HUES6 (cell line): ENCODE results near the gene CPED1.
A peak's percentile ranks its signal among the peaks of the same experiment; 100 is the strongest.

Source experiments
- H3K27ac ChIP-seq: 2 replicates; pipeline ENCODE4 v1.7.0; 2013; ENCODE audit warnings: low read depth, mild to moderate bottlenecking, low read length, inconsistent platforms
- H3K27me3 ChIP-seq: 2 replicates; pipeline ENCODE4 v1.6.1; 2013; ENCODE audit warnings: low read length; ENCODE audit not compliant: control insufficient read depth, insufficient read depth
- H3K36me3 ChIP-seq: 2 replicates; pipeline ENCODE4 v1.6.1; 2013; ENCODE audit warnings: low read length; ENCODE audit not compliant: control insufficient read depth, insufficient read depth
- H3K4me1 ChIP-seq: 2 replicates; pipeline ENCODE4 v1.6.1; 2013; ENCODE audit warnings: low read length; ENCODE audit not compliant: control insufficient read depth, insufficient read depth
- H3K4me3 ChIP-seq: 2 replicates; pipeline ENCODE4 v1.5.1; 2013; ENCODE audit warnings: low read depth, low read length
- H3K9ac ChIP-seq: one replicate; pipeline ENCODE4 v1.6.1; 2013; ENCODE audit warnings: mild to moderate bottlenecking, low read length
- H3K9me3 ChIP-seq: 2 replicates; pipeline ENCODE4 v1.6.1; 2013; ENCODE audit warnings: low read depth, low read length; ENCODE audit not compliant: control insufficient read depth, insufficient read depth

The CPED1 gene

DNA sequence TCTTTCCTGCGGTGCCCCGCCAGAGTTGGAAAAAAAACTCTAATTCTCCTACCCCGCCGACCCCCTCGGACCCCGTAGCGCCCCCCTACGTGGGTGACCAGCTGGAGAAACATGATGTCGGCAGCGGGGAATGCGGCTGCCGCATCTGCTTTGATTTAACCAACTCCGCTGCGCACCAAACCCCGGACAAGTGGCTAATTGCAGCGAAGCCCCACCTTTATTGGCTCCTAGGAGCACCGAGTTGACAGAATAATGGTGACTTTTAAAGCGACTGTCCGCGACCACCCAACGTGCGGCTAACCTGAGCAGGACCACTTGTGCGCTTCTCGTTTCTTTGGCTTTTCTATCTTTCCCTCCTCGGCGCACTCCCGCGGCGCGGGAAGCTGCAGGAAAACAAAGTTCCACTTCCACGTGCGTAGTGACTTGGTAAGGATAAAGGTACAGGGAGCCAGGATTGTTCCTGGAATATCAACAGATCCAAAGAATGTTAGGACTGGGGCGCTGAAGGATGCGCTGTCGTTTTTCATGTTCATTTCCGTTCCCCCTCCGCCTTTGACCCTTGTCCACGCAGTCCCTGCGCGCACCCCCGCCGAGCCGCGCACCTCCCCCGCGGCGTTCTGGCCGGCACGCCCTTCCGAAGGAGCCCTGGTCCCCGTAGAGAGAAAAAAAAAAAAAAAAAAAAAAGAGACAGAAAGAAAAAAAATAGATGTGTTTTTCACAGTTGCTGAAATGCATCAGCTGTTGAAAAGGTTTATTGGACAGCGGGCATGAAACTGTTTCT, 341.7 kb downstream of the CPED1 start:
- Histone ChIP-seq H3K9ac (no peak overlapping the region), H3K36me3 (no peaks in the 10 kb centered on the region), H3K27me3 (peaks cover 49% of the 10 kb centered on the region), H3K4me1 (no peaks in the 10 kb centered on the region; the same call in 1 of the 2 replicates), H3K27ac (no peak overlapping the region), H3K4me3 (peak overlapping the region; percentile 78), H3K9me3 (no peaks in the 10 kb centered on the region)

DNA sequence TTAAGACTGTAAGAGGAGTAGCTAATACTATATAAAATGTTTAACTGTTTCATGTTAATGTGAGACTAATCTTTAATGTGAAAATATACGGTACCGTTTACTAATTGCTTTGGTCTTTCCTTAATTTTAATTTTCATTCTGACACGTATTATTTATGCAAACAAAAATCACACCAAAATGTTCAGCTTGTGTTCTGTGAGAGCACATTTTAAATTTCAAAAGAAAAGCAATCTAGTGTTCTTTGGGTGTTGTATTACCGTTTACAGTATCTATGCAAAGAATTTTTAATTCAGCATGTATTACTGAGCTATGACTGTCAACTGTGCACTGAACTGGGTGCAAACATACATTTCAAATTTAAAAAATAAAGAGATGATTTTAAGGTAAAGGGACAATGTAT, 342.5 kb downstream of the CPED1 start:
- Histone ChIP-seq H3K4me3 (no peak overlapping the region), H3K4me1 (no peaks in the 10 kb centered on the region; the same call in 1 of the 2 replicates), H3K9ac (no peak overlapping the region), H3K27ac (no peak overlapping the region), H3K27me3 (peaks cover 49% of the 10 kb centered on the region), H3K9me3 (no peaks in the 10 kb centered on the region), H3K36me3 (no peaks in the 10 kb centered on the region)

DNA sequence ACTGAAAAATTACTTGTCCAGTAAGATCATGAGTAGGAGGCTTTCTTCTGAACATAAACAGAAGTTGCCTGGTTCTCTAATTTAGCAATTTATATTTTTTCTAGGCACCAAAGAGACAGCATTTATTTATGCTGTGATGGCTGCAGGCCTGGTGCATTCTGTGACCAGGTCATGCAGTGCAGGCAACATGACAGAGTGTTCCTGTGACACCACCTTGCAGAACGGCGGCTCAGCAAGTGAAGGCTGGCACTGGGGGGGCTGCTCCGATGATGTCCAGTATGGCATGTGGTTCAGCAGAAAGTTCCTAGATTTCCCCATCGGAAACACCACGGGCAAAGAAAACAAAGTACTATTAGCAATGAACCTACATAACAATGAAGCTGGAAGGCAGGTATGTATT, 343.1 kb downstream of the CPED1 start:
- no peaks in the 10 kb centered on the region for H3K9me3 ChIP-seq
- no peak overlapping the region for H3K4me3 ChIP-seq
- H3K4me1 ChIP-seq, result no peaks in the 10 kb centered on the region; the same call in 1 of the 2 replicates
- peaks cover 49% of the 10 kb centered on the region for H3K27me3 ChIP-seq
- H3K9ac ChIP-seq, result no peak overlapping the region
- H3K27ac ChIP-seq, result no peak overlapping the region
- H3K36me3 ChIP-seq, result no peaks in the 10 kb centered on the region

DNA sequence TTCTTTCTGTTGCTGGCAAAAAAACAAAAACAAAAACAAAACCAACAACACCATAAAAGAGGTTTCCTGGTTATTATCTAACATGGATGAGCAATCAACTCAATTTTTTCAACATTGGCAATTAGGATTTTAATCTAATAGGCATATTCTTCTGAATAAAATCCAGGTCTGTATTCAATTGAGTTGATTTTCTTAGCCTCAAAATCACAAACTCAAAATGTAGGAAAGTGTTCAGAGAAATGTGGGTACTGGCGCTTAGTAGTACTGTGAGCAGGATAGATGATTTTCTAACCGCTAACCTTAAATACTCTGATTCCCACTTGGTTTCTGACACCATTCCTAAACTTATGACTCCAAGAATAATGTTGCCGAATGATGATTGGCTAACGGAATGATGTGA, 345.9 kb downstream of the CPED1 start:
- Histone ChIP-seq H3K36me3 (no peaks in the 10 kb centered on the region), H3K4me3 (no peak overlapping the region), H3K27ac (no peak overlapping the region), H3K9ac (no peak overlapping the region), H3K4me1 (no peaks in the 10 kb centered on the region), H3K9me3 (no peaks in the 10 kb centered on the region), H3K27me3 (peaks cover 29% of the 10 kb centered on the region)

DNA sequence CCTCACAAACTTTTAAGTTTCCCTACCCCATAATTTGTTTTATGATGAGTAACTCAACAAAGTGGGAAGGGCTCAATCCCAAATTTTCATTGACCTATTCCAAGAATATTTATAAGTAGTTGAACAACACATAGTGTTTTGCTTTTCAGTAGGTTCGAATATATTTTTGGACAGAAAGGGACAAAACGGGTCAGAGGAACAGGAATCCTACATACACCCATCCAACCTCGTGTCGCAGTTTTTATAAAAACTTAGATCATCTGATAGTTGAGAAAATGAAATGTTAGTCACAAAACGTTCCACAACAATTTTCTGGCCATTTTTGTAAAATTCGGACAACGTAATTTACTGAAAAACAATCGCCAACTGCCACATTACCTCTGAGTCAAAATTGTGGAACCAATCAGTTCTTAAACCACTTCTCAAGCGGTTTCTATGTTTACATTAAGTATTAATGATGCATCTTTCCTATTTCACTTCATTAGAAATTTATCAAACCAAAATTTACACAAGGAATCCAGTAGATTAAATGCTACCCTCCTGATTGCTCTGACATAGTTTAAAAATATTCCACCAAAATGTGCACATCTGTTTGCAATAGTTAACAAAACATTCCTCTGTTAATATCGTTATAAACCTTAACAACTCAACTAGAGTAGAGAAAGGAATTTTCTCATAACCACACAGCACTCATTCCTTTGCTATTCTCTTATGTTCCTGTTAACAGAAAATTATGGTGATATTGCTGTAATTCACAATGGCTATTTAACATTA, 346.6 kb downstream of the CPED1 start:
- H3K9ac ChIP-seq, result no peak overlapping the region

DNA sequence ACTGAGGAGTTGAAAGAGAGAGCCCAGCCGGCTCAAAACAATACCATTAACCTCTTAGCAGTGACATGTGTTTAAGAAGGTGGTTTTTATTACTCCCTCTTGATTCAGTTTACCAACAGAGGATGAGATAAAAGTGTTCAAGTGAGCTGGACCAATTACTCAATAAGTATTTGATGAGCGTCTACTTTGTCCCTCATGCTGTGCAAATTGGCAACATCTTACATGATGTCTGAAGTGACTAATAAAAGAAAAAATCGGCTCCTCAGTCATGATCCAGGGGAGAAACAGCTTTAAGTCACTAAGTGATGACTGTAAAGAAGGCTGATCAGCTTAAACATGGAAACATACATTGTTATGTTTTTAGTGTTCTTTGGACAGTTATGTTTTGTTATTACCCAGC, 348.1 kb downstream of the CPED1 start:
- Histone ChIP-seq H3K36me3 (no peaks in the 10 kb centered on the region), H3K4me1 (no peaks in the 10 kb centered on the region), H3K27ac (no peak overlapping the region), H3K4me3 (no peak overlapping the region), H3K9me3 (no peaks in the 10 kb centered on the region), H3K27me3 (peaks cover 7% of the 10 kb centered on the region), H3K9ac (no peak overlapping the region)

More for the DNA sequence above, 346.6 kb downstream of the CPED1 start:
- no peaks in the 10 kb centered on the region for H3K36me3 ChIP-seq
- no peak overlapping the region for H3K27ac ChIP-seq
- H3K27me3 ChIP-seq, result peaks cover 22% of the 10 kb centered on the region
- no peaks in the 10 kb centered on the region for H3K4me1 ChIP-seq
- no peak overlapping the region for H3K4me3 ChIP-seq
- no peaks in the 10 kb centered on the region for H3K9me3 ChIP-seq

DNA sequence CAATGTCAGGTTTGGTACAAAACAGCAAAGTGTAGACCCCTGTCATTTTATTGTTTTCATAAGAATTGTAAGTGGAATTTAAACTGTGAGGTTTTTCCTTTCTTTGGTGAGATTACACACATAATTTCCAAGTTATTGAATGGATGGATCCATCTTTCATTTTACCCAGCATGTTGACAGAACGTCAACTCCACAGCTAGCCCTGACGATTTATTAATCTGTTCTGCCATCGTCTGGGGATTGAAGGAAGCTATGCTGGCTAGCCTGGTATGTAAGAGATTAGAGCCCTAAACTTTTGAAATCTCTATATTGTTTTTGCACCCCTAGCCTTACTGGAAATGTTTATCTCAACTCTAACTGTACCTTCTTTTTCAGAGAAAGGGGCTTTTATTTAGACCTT, 348.9 kb downstream of the CPED1 start:
- Histone ChIP-seq H3K36me3 (no peaks in the 10 kb centered on the region), H3K4me3 (no peak overlapping the region), H3K27me3 (no peaks in the 10 kb centered on the region), H3K4me1 (no peaks in the 10 kb centered on the region), H3K9me3 (no peaks in the 10 kb centered on the region), H3K27ac (no peak overlapping the region), H3K9ac (no peak overlapping the region)

DNA sequence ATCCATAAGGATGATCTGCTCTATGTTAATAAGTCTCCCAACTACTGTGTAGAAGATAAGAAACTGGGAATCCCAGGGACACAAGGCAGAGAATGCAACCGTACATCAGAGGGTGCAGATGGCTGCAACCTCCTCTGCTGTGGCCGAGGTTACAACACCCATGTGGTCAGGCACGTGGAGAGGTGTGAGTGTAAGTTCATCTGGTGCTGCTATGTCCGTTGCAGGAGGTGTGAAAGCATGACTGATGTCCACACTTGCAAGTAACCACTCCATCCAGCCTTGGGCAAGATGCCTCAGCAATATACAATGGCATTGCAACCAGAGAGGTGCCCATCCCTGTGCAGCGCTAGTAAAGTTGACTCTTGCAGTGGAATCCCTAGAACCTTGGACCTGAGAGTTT, 350.6 kb downstream of the CPED1 start:
- Histone ChIP-seq H3K4me3 (no peak overlapping the region), H3K36me3 (no peaks in the 10 kb centered on the region), H3K9me3 (no peaks in the 10 kb centered on the region), H3K27ac (no peak overlapping the region), H3K27me3 (no peaks in the 10 kb centered on the region), H3K4me1 (no peaks in the 10 kb centered on the region), H3K9ac (no peak overlapping the region)

DNA sequence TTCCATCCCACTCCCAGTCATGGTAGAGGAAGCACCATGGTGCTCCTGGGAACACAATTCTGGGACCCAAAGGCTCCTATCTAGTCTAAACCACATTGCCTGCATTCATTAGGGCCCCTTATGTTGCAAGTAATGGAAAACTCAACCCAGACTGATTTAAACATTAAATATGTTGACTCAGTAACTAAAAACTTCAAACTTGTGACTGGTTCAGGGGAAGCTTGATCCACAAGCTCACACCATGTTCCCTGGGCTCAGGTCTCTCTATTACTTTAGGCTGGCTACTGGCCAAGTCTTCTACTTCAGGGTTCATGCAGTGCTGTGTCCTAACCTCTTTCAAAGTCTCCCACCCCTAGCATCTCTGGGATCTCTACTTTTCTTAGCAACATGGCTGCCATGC, 353.4 kb downstream of the CPED1 start:
- Histone ChIP-seq H3K36me3 (peaks cover 9% of the 10 kb centered on the region), H3K4me3 (no peak overlapping the region), H3K27ac (no peak overlapping the region), H3K27me3 (no peaks in the 10 kb centered on the region), H3K4me1 (no peaks in the 10 kb centered on the region), H3K9ac (no peak overlapping the region), H3K9me3 (no peaks in the 10 kb centered on the region)

DNA sequence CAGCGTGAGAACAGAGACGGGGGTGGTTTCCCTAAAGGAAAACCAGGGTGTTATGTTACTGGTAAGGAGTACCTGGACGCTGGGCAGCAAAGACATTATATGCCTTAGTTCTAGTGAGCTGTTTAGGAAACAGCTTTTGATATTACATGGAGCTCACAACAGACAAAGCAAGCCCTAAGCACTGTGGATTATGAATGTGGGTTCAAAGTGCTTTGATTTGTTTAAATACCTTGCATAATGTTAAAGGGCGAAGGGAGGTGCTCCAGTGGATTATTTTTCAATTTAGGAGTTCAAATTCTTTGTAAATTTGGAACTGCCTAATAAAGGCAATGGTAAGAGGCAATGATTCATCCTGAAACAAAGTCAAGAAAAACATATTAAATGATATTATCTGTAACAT, 354.1 kb downstream of the CPED1 start:
- no peaks in the 10 kb centered on the region for H3K27me3 ChIP-seq
- no peaks in the 10 kb centered on the region for H3K4me1 ChIP-seq
- H3K36me3 ChIP-seq, result peaks cover 13% of the 10 kb centered on the region
- H3K9me3 ChIP-seq, result no peaks in the 10 kb centered on the region
- no peak overlapping the region for H3K27ac ChIP-seq
- no peak overlapping the region for H3K4me3 ChIP-seq
- no peak overlapping the region for H3K9ac ChIP-seq

DNA sequence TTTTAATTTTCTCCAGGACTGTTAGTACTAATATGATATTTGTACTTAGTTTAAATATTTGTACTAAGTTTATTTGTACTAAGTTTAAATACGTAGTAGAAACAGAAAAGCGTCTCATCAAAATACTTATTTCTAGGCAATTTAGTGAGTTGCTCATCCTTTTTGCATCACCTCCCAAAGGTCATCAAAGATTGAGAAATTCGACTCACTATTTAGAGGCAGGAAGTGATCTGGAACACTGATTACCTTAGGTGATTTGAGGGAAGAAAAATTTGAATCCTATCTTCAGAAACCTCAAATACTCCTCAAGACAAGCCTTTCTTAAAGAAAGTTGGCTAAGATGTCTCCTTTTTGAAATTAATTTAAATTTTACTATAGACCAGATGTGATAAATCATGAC, 354.8 kb downstream of the CPED1 start:
- Histone ChIP-seq H3K4me3 (no peak overlapping the region), H3K4me1 (no peaks in the 10 kb centered on the region), H3K9ac (no peak overlapping the region), H3K27ac (no peak overlapping the region), H3K36me3 (peaks cover 13% of the 10 kb centered on the region), H3K27me3 (no peaks in the 10 kb centered on the region), H3K9me3 (no peaks in the 10 kb centered on the region)
